ENCODE measurements around the gene BAD. TPM values are rescaled to one million over a fixed set of nuclear protein-coding genes. Genes with fewer than 3 reads are reported as not detected.

The BAD gene
- total RNA-seq, 1 experiment from 2014 or later: 23.3 TPM

- no peaks in the 10 kb centered on the region for H3K9me3 ChIP-seq (ENCODE audit: control insufficient read depth, low read depth, low read length)
- H3K23ac ChIP-seq (ENCODE audit: insufficient read length, low read depth, low read length): no peak overlapping the region
- DNase-seq: no peak
- H2BK15ac ChIP-seq (ENCODE audit: low read depth, low read length): no peak overlapping the region
- Mint-ChIP-seq H3K36me3 (ENCODE audit: insufficient read depth in 1 of 3, low read depth in 3 of 3) (peaks cover 10 to 40% (median 23%) of the 10 kb centered on the region in 3 experiments), H3K27ac (no peak overlapping the region), H3K4me1 (peaks cover 28 to 30% of the 10 kb centered on the region in 2 experiments), H3K4me3 (peak overlapping the region in 1 of 2 experiments; percentile 26; a peak in 1 of 5 replicates), H3K27me3 (ENCODE audit: low read depth) (no peaks in the 10 kb centered on the region), H3K9me3 (no peaks in the 10 kb centered on the region)
- no peaks in the 10 kb centered on the region for H3K79me1 ChIP-seq (ENCODE audit: insufficient read depth, low read depth, low read length, poor library complexity, severe bottlenecking)
- H4K5ac ChIP-seq (ENCODE audit: insufficient read length, low read depth, low read length): no peak overlapping the region
- TF ChIP-seq CTCF (conservative IDR thresholded peaks at IDR 0.05): no peak
- WGBS (ENCODE audit: extremely low coverage, insufficient read length, low lambda C conversion rate): no CpG with 5 or more reads among the region's 5 CpGs
- peaks cover 12% of the 10 kb centered on the region for H3K23me2 ChIP-seq (ENCODE audit: insufficient read length, low read depth, low read length, poor library complexity, severe bottlenecking)
- no peak overlapping the region for H3K4me2 ChIP-seq (ENCODE audit: insufficient read depth, insufficient read length, low read length)
- peaks cover 2% of the 10 kb centered on the region; the same call in 1 of the 2 replicates for H3K79me2 ChIP-seq (ENCODE audit: insufficient read depth, low read length)
- no peak overlapping the region for H4K91ac ChIP-seq (ENCODE audit: insufficient read length, low read depth, low read length)
- H2BK20ac ChIP-seq (ENCODE audit: low read depth, low read length, poor library complexity, severe bottlenecking): no peak overlapping the region
- no peak overlapping the region for H3K9ac ChIP-seq (ENCODE audit: extremely low read depth, insufficient read length, low read length)
- no peak overlapping the region for H3K4ac ChIP-seq (ENCODE audit: low read depth, low read length)
- H4K20me1 ChIP-seq (ENCODE audit: control insufficient read depth, insufficient read depth, insufficient read length): no peaks in the 10 kb centered on the region
- no peak overlapping the region for H2BK12ac ChIP-seq (ENCODE audit: insufficient read length, low read depth, low read length)
- H3K14ac ChIP-seq (ENCODE audit: insufficient read depth, low read length): no peak overlapping the region
- no peaks in the 10 kb centered on the region for H3K4me1 ChIP-seq (ENCODE audit: insufficient read depth, low read length)
- H3K56ac ChIP-seq (ENCODE audit: insufficient read length, low read depth, low read length): no peak overlapping the region
- H2BK120ac ChIP-seq (ENCODE audit: low read depth, low read length, poor library complexity, severe bottlenecking): no peak overlapping the region
- no peak overlapping the region for H3T11ph ChIP-seq (ENCODE audit: low read length)
- no peak overlapping the region for H2AK5ac ChIP-seq (ENCODE audit: insufficient read length, low read length)
- no peak overlapping the region for H3K27ac ChIP-seq (ENCODE audit: insufficient read length, low read depth, low read length)
- H3K18ac ChIP-seq (ENCODE audit: insufficient read length, low read depth, low read length): no peak overlapping the region
- no peaks in the 10 kb centered on the region for H3K27me3 ChIP-seq (ENCODE audit: insufficient read depth, low read length)
- no peak overlapping the region for H2BK5ac ChIP-seq (ENCODE audit: insufficient read length, low read length)
- H2AFZ ChIP-seq (ENCODE audit: low read length): no peak overlapping the region
- no peak overlapping the region for H4K8ac ChIP-seq (replicated peaks; ENCODE audit: insufficient read length, low read depth, low read length)
Observed at GRCh38 chr11:64238999-64239398, 45.5 kb downstream of the BAD start.
